NT2/D1 (cell line): ENCODE measurements around the gene ACTR1A.

Experiments used
- YY1 ChIP-seq: IDR thresholded peaks from 2 replicates; pipeline ENCODE4 v1.6.1; 2011; ENCODE audit not compliant: insufficient read length, insufficient read depth
- ZNF274 ChIP-seq: IDR thresholded peaks from 2 replicates; pipeline ENCODE4 v1.6.1; 2011; ENCODE audit warnings: mild to moderate bottlenecking, low read depth, low read length

DNA sequence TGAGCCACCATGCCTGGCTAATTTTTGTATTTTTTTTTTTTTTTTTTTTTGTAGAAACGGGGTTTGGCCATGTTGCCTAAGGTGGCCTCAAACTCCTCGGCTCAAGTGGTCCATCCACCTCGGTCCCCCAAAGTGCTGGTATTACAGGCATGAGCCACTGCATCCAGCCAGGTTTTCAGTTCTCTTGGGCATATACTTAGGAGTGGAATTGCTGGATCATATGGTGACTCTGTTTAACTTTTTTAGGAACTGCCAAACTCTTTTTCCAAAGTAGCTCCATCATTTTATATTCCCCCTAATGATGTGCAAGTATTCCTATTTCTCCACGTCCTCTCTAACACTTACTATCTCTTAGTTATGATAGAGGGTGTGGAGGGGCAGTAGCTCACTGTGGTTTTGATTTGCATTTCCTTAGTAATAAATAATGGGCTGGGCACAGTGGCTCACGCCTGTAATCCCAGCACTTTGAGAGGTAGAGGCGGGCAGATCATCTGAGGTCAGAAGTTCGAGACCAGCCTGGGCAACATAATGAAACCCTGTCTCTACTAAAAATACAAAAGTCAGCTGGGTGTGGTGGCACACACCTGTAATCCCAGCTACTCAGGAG, 42.9 kb upstream of the ACTR1A start:
- TF ChIP-seq ZNF274 (no peak), YY1 (no peak)
